MM.1S (cell line): Measurements from ENCODE around the gene EEF1B2.

Experiments used
- DNase-seq: peaks from one replicate; pipeline ENCODE4 v3.0.0-alpha.2; 2015
- H2AFZ ChIP-seq: fragments of 300-600 bp; sonication (generic); 2 replicates; pipeline ENCODE4 v1.6.0; 2016; ENCODE audit warnings: antibody characterized with exemption, low read length
- H3F3A ChIP-seq: fragments of 300-600 bp; sonication (generic); 2 replicates; pipeline ENCODE4 v1.6.1; 2016; ENCODE audit warnings: mild to moderate bottlenecking, antibody characterized with exemption, low read length, moderate library complexity, mixed read lengths; ENCODE audit not compliant: insufficient read depth
- H3K27ac ChIP-seq: fragments of 300-600 bp; sonication (generic); 2 replicates; pipeline ENCODE4 v1.5.1; 2016; ENCODE audit warnings: mild to moderate bottlenecking, low read length
- H3K27me3 ChIP-seq: fragments of 300-600 bp; sonication (generic); replicated peaks from 2 replicates; pipeline ENCODE4 v1.6.0; 2016; ENCODE audit warnings: low read length; ENCODE audit not compliant: insufficient read depth
- H3K36me3 ChIP-seq: fragments of 300-600 bp; sonication (generic); replicated peaks from 2 replicates; pipeline ENCODE4 v1.6.1; 2016; ENCODE audit warnings: mild to moderate bottlenecking, low read length, mixed read lengths; ENCODE audit not compliant: insufficient read depth
- H3K4me1 ChIP-seq: fragments of 300-600 bp; sonication (generic); 2 replicates; pipeline ENCODE4 v1.6.1; 2016; ENCODE audit warnings: low read length, mixed read lengths
- H3K4me2 ChIP-seq: fragments of 300-600 bp; sonication (generic); 2 replicates; pipeline ENCODE4 v1.6.0; 2016; ENCODE audit warnings: low read depth, low read length
- H3K4me3 ChIP-seq: fragments of 300-600 bp; sonication (generic); 2 replicates; pipeline ENCODE4 v1.5.1; 2016; ENCODE audit warnings: low read length, mixed read lengths
- H3K79me2 ChIP-seq: fragments of 300-600 bp; sonication (generic); 2 replicates; pipeline ENCODE4 v1.6.1; 2016; ENCODE audit warnings: mixed run types, low read length, mixed read lengths
- H3K9ac ChIP-seq: fragments of 300-600 bp; sonication (generic); 2 replicates; pipeline ENCODE4 v1.6.1; 2016; ENCODE audit warnings: low read length, mixed read lengths
- H3K9me2 ChIP-seq: fragments of 300-600 bp; sonication (generic); replicated peaks from 2 replicates; pipeline ENCODE4 v1.6.1; 2016; ENCODE audit warnings: mild to moderate bottlenecking, low read length, mixed read lengths; ENCODE audit not compliant: insufficient read depth
- H3K9me3 ChIP-seq: fragments of 300-600 bp; sonication (generic); replicated peaks from 2 replicates; pipeline ENCODE4 v1.6.1; 2016; ENCODE audit warnings: mild to moderate bottlenecking, low read length, mixed read lengths; ENCODE audit not compliant: insufficient read depth
- H4K20me1 ChIP-seq: fragments of 300-600 bp; sonication (generic); 2 replicates; pipeline ENCODE4 v1.6.1; 2016; ENCODE audit warnings: mild to moderate bottlenecking, low read length, moderate library complexity, mixed read lengths; ENCODE audit not compliant: insufficient read depth
- CTCF ChIP-seq: fragments of 300-600 bp; sonication (generic); IDR thresholded peaks from 2 replicates; pipeline ENCODE4 v1.5.1; 2016; ENCODE audit warnings: antibody characterized with exemption, low read length, mixed read lengths
- EZH2 ChIP-seq: fragments of 300-600 bp; sonication (generic); optimal IDR thresholded peaks from 2 replicates; pipeline ENCODE3; 2017; ENCODE audit warnings: low read depth, mild to moderate bottlenecking, antibody characterized with exemption, low read length, mixed read lengths
- EZH2phosphoT487 ChIP-seq: fragments of 300-600 bp; sonication (generic); IDR thresholded peaks from 2 replicates; pipeline ENCODE4 v1.6.1; 2018; ENCODE audit warnings: antibody characterized with exemption, low read length

The EEF1B2 gene

GRCh38 chr2:206189691-206190090, 30.0 kb downstream of the EEF1B2 start:
- H3K79me2 ChIP-seq = no peaks in the 10 kb centered on the region
- no peaks in the 10 kb centered on the region for H3K9me2 ChIP-seq
- no peak overlapping the region for H3K4me2 ChIP-seq
- DNase-seq = no peak
- H3F3A ChIP-seq = no peaks in the 10 kb centered on the region
- H3K27ac ChIP-seq = no peak overlapping the region
- no peak overlapping the region for H3K9ac ChIP-seq
- H3K4me3 ChIP-seq = no peak overlapping the region
- no peaks in the 10 kb centered on the region for H3K9me3 ChIP-seq
- no peak for TF ChIP-seq CTCF
- TF ChIP-seq EZH2 = no peak
- no peaks in the 10 kb centered on the region for H3K27me3 ChIP-seq
- no peaks in the 10 kb centered on the region for H3K36me3 ChIP-seq
- H2AFZ ChIP-seq = no peak overlapping the region
- H3K4me1 ChIP-seq = no peaks in the 10 kb centered on the region
- no peaks in the 10 kb centered on the region for H4K20me1 ChIP-seq

GRCh38 chr2:206190111-206190510, 30.4 kb downstream of the EEF1B2 start:
- Histone ChIP-seq H3K9me2 (no peaks in the 10 kb centered on the region), H3K27ac (no peak overlapping the region), H3F3A (no peaks in the 10 kb centered on the region), H4K20me1 (no peaks in the 10 kb centered on the region), H3K4me1 (no peaks in the 10 kb centered on the region), H3K9me3 (no peaks in the 10 kb centered on the region), H3K4me2 (no peak overlapping the region), H3K36me3 (no peaks in the 10 kb centered on the region), H3K4me3 (no peak overlapping the region), H2AFZ (no peak overlapping the region), H3K9ac (no peak overlapping the region), H3K27me3 (no peaks in the 10 kb centered on the region), H3K79me2 (no peaks in the 10 kb centered on the region)
- no peak for DNase-seq
- no peak for TF ChIP-seq EZH2phosphoT487
- TF ChIP-seq CTCF = no peak
- TF ChIP-seq EZH2 = no peak

- TF ChIP-seq CTCF (no peak), EZH2 (no peak), EZH2phosphoT487 (no peak)
- no peak overlapping the region for H2AFZ ChIP-seq
- no peaks in the 10 kb centered on the region for H3K9me2 ChIP-seq
- no peak overlapping the region for H3K4me3 ChIP-seq
- no peaks in the 10 kb centered on the region for H3K9me3 ChIP-seq
- H3K27ac ChIP-seq = no peak overlapping the region
- H4K20me1 ChIP-seq = no peaks in the 10 kb centered on the region
- H3K4me1 ChIP-seq = no peaks in the 10 kb centered on the region
- no peaks in the 10 kb centered on the region for H3F3A ChIP-seq
- no peaks in the 10 kb centered on the region for H3K79me2 ChIP-seq
- H3K36me3 ChIP-seq = no peaks in the 10 kb centered on the region
- H3K9ac ChIP-seq = no peak overlapping the region
- no peak for DNase-seq
- no peak overlapping the region for H3K4me2 ChIP-seq
- H3K27me3 ChIP-seq = no peaks in the 10 kb centered on the region
These were observed 31.0 kb downstream of the EEF1B2 start for GRCh38 chr2:206190689-206191088.

- Histone ChIP-seq H3K9me3 (no peaks in the 10 kb centered on the region), H2AFZ (no peak overlapping the region), H3K4me1 (no peaks in the 10 kb centered on the region), H3K4me2 (no peak overlapping the region), H4K20me1 (no peaks in the 10 kb centered on the region), H3K27me3 (no peaks in the 10 kb centered on the region), H3K36me3 (no peaks in the 10 kb centered on the region), H3K9ac (no peak overlapping the region), H3K9me2 (no peaks in the 10 kb centered on the region), H3K27ac (no peak overlapping the region), H3F3A (no peaks in the 10 kb centered on the region), H3K4me3 (no peak overlapping the region), H3K79me2 (no peaks in the 10 kb centered on the region)
- DNase-seq = no peak
- TF ChIP-seq EZH2 (no peak), CTCF (no peak), EZH2phosphoT487 (no peak)
These were observed 32.5 kb downstream of the EEF1B2 start for GRCh38 chr2:206192157-206192556.
